ENCODE results near the gene BSDC1.

DNA sequence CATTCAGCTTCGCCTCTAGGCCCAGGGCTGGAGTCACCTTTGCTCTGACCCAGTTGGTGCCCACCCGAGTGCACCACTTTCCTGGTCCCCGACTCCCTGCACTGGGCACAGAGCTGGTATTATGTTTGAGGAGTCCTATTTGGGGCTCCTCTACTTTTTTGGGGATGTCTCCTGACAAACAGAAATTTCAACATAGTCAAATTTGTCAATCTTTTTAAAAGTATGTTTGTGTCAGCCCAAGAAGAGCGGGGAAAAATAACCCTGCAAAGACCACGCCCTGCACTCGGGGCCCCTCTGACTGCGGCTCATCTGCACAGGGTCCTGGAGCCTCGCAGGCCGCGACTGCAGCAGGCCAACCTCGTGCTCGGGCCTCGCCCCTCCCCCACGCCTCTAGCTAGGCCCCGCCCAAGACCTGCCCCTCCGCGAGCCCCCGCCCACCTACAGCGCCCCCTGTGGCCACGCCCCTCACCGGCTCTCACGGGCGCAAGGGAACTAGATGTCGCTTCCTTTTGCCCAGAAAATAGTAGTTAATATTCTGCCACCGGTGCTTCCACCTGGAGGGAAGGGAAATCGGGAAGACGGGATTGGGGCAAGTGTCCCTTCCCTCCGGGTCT, 43.3 kb downstream of the BSDC1 start:
- TF ChIP-seq, protein P1, sequence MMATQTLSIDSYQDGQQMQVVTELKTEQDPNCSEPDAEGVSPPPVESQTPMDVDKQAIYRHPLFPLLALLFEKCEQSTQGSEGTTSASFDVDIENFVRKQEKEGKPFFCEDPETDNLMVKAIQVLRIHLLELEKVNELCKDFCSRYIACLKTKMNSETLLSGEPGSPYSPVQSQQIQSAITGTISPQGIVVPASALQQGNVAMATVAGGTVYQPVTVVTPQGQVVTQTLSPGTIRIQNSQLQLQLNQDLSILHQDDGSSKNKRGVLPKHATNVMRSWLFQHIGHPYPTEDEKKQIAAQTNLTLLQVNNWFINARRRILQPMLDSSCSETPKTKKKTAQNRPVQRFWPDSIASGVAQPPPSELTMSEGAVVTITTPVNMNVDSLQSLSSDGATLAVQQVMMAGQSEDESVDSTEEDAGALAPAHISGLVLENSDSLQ (IDR thresholded peaks at IDR 0.05), result no peak
- TF ChIP-seq ARNT (IDR thresholded peaks at IDR 0.05) (no peak), NFRKB (IDR thresholded peaks at IDR 0.05) (no peak), ELF4 (IDR thresholded peaks at IDR 0.05) (no peak), LEF1 (IDR thresholded peaks at IDR 0.05; ENCODE audit: borderline replicate concordance) (no peak), FOXA1 (IDR thresholded peaks at IDR 0.05) (no peak), HDGF (IDR thresholded peaks at IDR 0.05; ENCODE audit: borderline replicate concordance) (no peak), CTBP1 (IDR thresholded peaks at IDR 0.05; ENCODE audit: borderline replicate concordance) (no peak)

Data from HEK293T (cell line).